NCI-H510A treated with DMSO at 0.1 percent for 48 hours (cell line): ENCODE results near the gene ENO2.

Experiments used
- DNase-seq: peaks from one replicate; lab custom pipeline; 2025; lab: John Stamatoyannopoulos, UW

The ENO2 gene

GRCh38 chr12:6932766-6933165 is 18.4 kb downstream of the ENO2 start:
- DNase-seq = no peak

GRCh38 chr12:6934110-6934509 is 19.7 kb downstream of the ENO2 start:
- DNase-seq = no peak

GRCh38 chr12:6935371-6936193 is 21.2 kb downstream of the ENO2 start:
- no peak for DNase-seq

- DNase-seq = no peak
Observed at GRCh38 chr12:6936194-6936635, 21.8 kb downstream of the ENO2 start.

GRCh38 chr12:6936636-6937480 is 22.5 kb downstream of the ENO2 start:
- DNase-seq = no peak

- peak; percentile 81 for DNase-seq
Observed at GRCh38 chr12:6937481-6938352, 23.3 kb downstream of the ENO2 start.

- DNase-seq = no peak
Observed at GRCh38 chr12:6938353-6939190, 24.2 kb downstream of the ENO2 start.

- DNase-seq = no peak
Observed at GRCh38 chr12:6939191-6939540, 24.8 kb downstream of the ENO2 start.

- no peak for DNase-seq
Observed at GRCh38 chr12:6941267-6941666, 26.9 kb downstream of the ENO2 start.

GRCh38 chr12:6941782-6942181 is 27.4 kb downstream of the ENO2 start:
- DNase-seq = no peak

- no peak for DNase-seq
Observed at GRCh38 chr12:6942331-6942665, 27.9 kb downstream of the ENO2 start.

GRCh38 chr12:6943389-6943721 is 29.0 kb downstream of the ENO2 start:
- peak; percentile 81 for DNase-seq

- DNase-seq = peak; percentile 81
Observed at GRCh38 chr12:6943722-6944380, 29.5 kb downstream of the ENO2 start, which contains the start of the genes C12orf57 and RNU7-1. Gene C12orf57 (plus strand): TSS chr12:6944022. CDS start chr12:6944122, 100 bp downstream. Gene RNU7-1 (plus strand): TSS chr12:6943816.

GRCh38 chr12:6944381-6945186 is 30.2 kb downstream of the ENO2 start:
- DNase-seq = peak; percentile 78

- DNase-seq = no peak
Observed at GRCh38 chr12:6945613-6946012, 31.2 kb downstream of the ENO2 start.

- DNase-seq = peak; percentile 89
Observed at GRCh38 chr12:6946033-6946919, 31.9 kb downstream of the ENO2 start.

GRCh38 chr12:6946920-6947374 is 32.6 kb downstream of the ENO2 start:
- no peak for DNase-seq

GRCh38 chr12:6947615-6948014 is 33.2 kb downstream of the ENO2 start:
- DNase-seq = no peak
